Right lobe of liver (tissue), 6 donors: ENCODE data around the gene SKP2. TPM values are rescaled to one million over a fixed set of nuclear protein-coding genes. Genes with fewer than 3 reads are reported as not detected.
"Not testable (repeated sequence)": the region's sequence is repeated elsewhere in the genome, so short reads cannot be mapped to it uniquely, and the experiment has no call there.

Source experiments
- ATAC-seq, 4 donors: fragments of 200-7000 bp; cut with Tn5 transposase; one replicate each; pipeline ENCODE4 v1.9.1; 2020; ENCODE audit warnings: mild to moderate bottlenecking in 4 of 4, moderate library complexity in 4 of 4
- DNase-seq, 3 donors: peaks; one replicate each; pipeline ENCODE4 v3.0.0-alpha.2; 2020
- H3K27ac ChIP-seq, 3 donors: fragments of 200-600 bp; one replicate each; pipeline ENCODE4 v1.8.0; 2022
- H3K27me3 ChIP-seq, 2 donors: fragments of 200-600 bp; one replicate each; pipeline ENCODE4 v1.8.0; 2022
- H3K36me3 ChIP-seq, 4 donors: fragments of 200-600 bp; sonication (generic) in 1 of 4; one replicate each; pipeline versions ENCODE4 v1.5.1 to v1.8.0; 2017 to 2022; ENCODE audit warnings: control low read depth in 1 of 4
- H3K4me1 ChIP-seq, 4 donors: fragments of 200-600 bp; sonication (generic) in 1 of 4; one replicate each; pipeline versions ENCODE4 v1.5.1 to v1.8.0; 2017 to 2022; ENCODE audit warnings: control low read depth in 1 of 4
- H3K4me3 ChIP-seq, 3 donors: fragments of 200-600 bp; one replicate each; pipeline ENCODE4 v1.8.0; 2022
- H3K9me3 ChIP-seq, 4 donors: fragments of 200-600 bp; sonication (generic) in 1 of 4; one replicate each; pipeline versions ENCODE4 v1.5.1 to v1.8.0; 2017 to 2022; ENCODE audit warnings: control low read depth in 1 of 4
- CTCF ChIP-seq, 4 donors: fragments of 200-600 bp in 3 of 4; fragments of 450-650 bp in 1 of 4; IDR thresholded peaks; one replicate each; pipeline versions ENCODE4 v1.5.1 to v1.8.0; 2016 to 2022; ENCODE audit warnings: antibody characterized with exemption in 4 of 4, mild to moderate bottlenecking in 2 of 4
- POLR2A ChIP-seq: fragments of 450-650 bp; IDR thresholded peaks from one replicate; pipeline ENCODE4 v1.6.1; 2017; ENCODE audit warnings: antibody characterized with exemption, mild to moderate bottlenecking
- WGBS: methylation state at CpG from one replicate; pipeline ENCODE4 v1.1.6; 2018; ENCODE audit warnings: low coverage, low lambda C conversion rate; ENCODE audit not compliant: insufficient coverage; ENCODE audit errors: missing lambda C conversion rate; 5-methylcytosine and 5-hydroxymethylcytosine counted together
- intact Hi-C, 2 donors: fragments of 100-400 bp; cut with DNase I; formaldehyde crosslinking; loops; one replicate each; pipeline versions ENCODE4 v1.11.2 to v1.14.1; 2022
- total RNA-seq, 6 experiments: library from RNA; depleted of rRNA in 2 of 6; stranded (reverse); fragments of >200 nt in 2 of 6; fragmentation: NEBNext Ultra II Directional in 3 of 6; extraction: Animal tissue kit (Norgen Biotek cat#: 25700) in 3 of 6; gene quantifications; one replicate each; pipeline versions ENCODE4 v1.1.0 to v1.2.4, GENCODE V29; 2016 to 2023
- donor health status: DM: no; HTN: yes; CAD: no.
- donor health status: DM: no; HTN: no; CAD: no.
- donor health status: DM: no; HTN: no; CAD: no.
- donor health status: DM: no; HTN: yes; CAD: no.
- donor health status: DM: no; HTN: yes; CAD: no.

The SKP2 gene
- total RNA-seq, 6 experiments from 2014 or later = 11.8 to 25.0 (median 17.3) TPM

GRCh38 chr5:36198281-36198680 lies 46.4 kb downstream of the SKP2 start:
- H3K9me3 ChIP-seq = no peaks in the 10 kb centered on the region
- H3K4me1 ChIP-seq = peaks cover 0 to 20% (median 6%) of the 10 kb centered on the region in 4 donors
- intact Hi-C loops = no loop called here
- H3K36me3 ChIP-seq = peaks cover 0 to 73% (median 36%) of the 10 kb centered on the region in 4 donors
- DNase-seq (no peak), ATAC-seq (no peak)
- H3K27ac ChIP-seq = no peak overlapping the region
- no peaks in the 10 kb centered on the region for H3K27me3 ChIP-seq
- H3K4me3 ChIP-seq = no peak overlapping the region
- TF ChIP-seq CTCF (IDR thresholded peaks at IDR 0.05) = no peak
- TF ChIP-seq POLR2A = no peak

- H3K4me3 ChIP-seq, H3K9me3 ChIP-seq, H3K27ac ChIP-seq, ATAC-seq, intact Hi-C loops, DNase-seq, H3K27me3 ChIP-seq: not testable (repeated sequence)
- Histone ChIP-seq H3K4me1 (peaks cover 0 to 15% (median 3%) of the 10 kb centered on the region in 4 donors), H3K36me3 (peaks cover 0 to 76% (median 38%) of the 10 kb centered on the region in 4 donors)
- 67% methylated on average over 3 of the region's 3 CpGs for WGBS
Measured at GRCh38 chr5:36198783-36199182, 46.9 kb downstream of the SKP2 start.

GRCh38 chr5:36199620-36200019 lies 47.7 kb downstream of the SKP2 start:
- H3K27ac ChIP-seq = no peak overlapping the region
- no peak for TF ChIP-seq CTCF (IDR thresholded peaks at IDR 0.05)
- no peak for TF ChIP-seq POLR2A
- no peaks in the 10 kb centered on the region for H3K9me3 ChIP-seq
- H3K36me3 ChIP-seq = peaks cover 0 to 76% (median 40%) of the 10 kb centered on the region in 4 donors
- no peak for ATAC-seq
- H3K4me1 ChIP-seq = peaks cover 0 to 8% (median 0%) of the 10 kb centered on the region in 4 donors
- DNase-seq = no peak
- no peaks in the 10 kb centered on the region for H3K27me3 ChIP-seq
- intact Hi-C loops = no loop called here
- 72% methylated on average over 2 of the region's 2 CpGs for WGBS
- no peak overlapping the region for H3K4me3 ChIP-seq

GRCh38 chr5:36200513-36200912 lies 48.6 kb downstream of the SKP2 start:
- H3K36me3 ChIP-seq = peaks cover 0 to 69% (median 36%) of the 10 kb centered on the region in 4 donors
- no peak for TF ChIP-seq POLR2A
- no peak for TF ChIP-seq CTCF (IDR thresholded peaks at IDR 0.05)
- intact Hi-C loops = no loop called here
- no peaks in the 10 kb centered on the region for H3K9me3 ChIP-seq
- no peak overlapping the region for H3K4me3 ChIP-seq
- H3K4me1 ChIP-seq = peaks cover 0 to 7% (median 0%) of the 10 kb centered on the region in 4 donors
- WGBS = 90% methylated on average over 4 of the region's 4 CpGs
- no peaks in the 10 kb centered on the region for H3K27me3 ChIP-seq
- no peak overlapping the region for H3K27ac ChIP-seq
- no peak for DNase-seq
- ATAC-seq = no peak

- peaks cover 0 to 63% (median 28%) of the 10 kb centered on the region in 4 donors for H3K36me3 ChIP-seq
- no peak overlapping the region for H3K27ac ChIP-seq
- TF ChIP-seq POLR2A (no peak), CTCF (IDR thresholded peaks at IDR 0.05) (no peak)
- H3K4me3 ChIP-seq = no peak overlapping the region
- 70% methylated on average over 2 of the region's 3 CpGs for WGBS
- intact Hi-C loops = no loop called here
- ATAC-seq = no peak
- H3K27me3 ChIP-seq = no peaks in the 10 kb centered on the region
- peaks cover 0 to 19% (median 0%) of the 10 kb centered on the region in 4 donors for H3K4me1 ChIP-seq
- H3K9me3 ChIP-seq = no peaks in the 10 kb centered on the region
- DNase-seq = no peak
Measured at GRCh38 chr5:36202521-36202961, 50.6 kb downstream of the SKP2 start.
